Hepatocyte (in vitro differentiated cells): ENCODE measurements around the gene PGM1. TPM values are rescaled to one million over a fixed set of nuclear protein-coding genes. Genes with fewer than 3 reads are reported as not detected.

Source experiments
- DNase-seq: peaks from one replicate; pipeline ENCODE4 v3.0.0-alpha.2; 2016; ENCODE audit warnings: low spot score
- H2AFZ ChIP-seq: fragments of 200-600 bp; sonication (generic); 2 replicates; pipeline ENCODE4 v1.6.0; 2016; ENCODE audit warnings: antibody characterized with exemption, mild to moderate bottlenecking
- H3K27ac ChIP-seq: fragments of 200-600 bp; sonication (generic); 2 replicates; pipeline ENCODE4 v1.5.1; 2016; ENCODE audit warnings: mild to moderate bottlenecking
- H3K27me3 ChIP-seq: fragments of 200-600 bp; sonication (generic); 2 replicates; pipeline ENCODE4 v1.6.1; 2016
- H3K36me3 ChIP-seq: fragments of 200-600 bp; sonication (generic); replicated peaks from 2 replicates; pipeline ENCODE4 v1.5.1; 2016; ENCODE audit warnings: low read depth; ENCODE audit not compliant: insufficient read depth
- H3K4me1 ChIP-seq: fragments of 200-600 bp; sonication (generic); 2 replicates; pipeline ENCODE4 v1.5.1; 2016; ENCODE audit warnings: mild to moderate bottlenecking, moderate library complexity; ENCODE audit not compliant: insufficient read depth
- H3K4me2 ChIP-seq: fragments of 200-600 bp; sonication (generic); 2 replicates; pipeline ENCODE4 v1.6.0; 2016
- H3K4me3 ChIP-seq: fragments of 200-600 bp; sonication (generic); 2 replicates; pipeline ENCODE4 v1.5.1; 2016; ENCODE audit warnings: mild to moderate bottlenecking
- H3K79me2 ChIP-seq: fragments of 200-600 bp; sonication (generic); 2 replicates; pipeline ENCODE4 v1.6.0; 2017; ENCODE audit warnings: mild to moderate bottlenecking
- H3K9me2 ChIP-seq: fragments of 200-600 bp; sonication (generic); replicated peaks from 2 replicates; pipeline ENCODE4 v1.6.0; 2017; ENCODE audit warnings: mild to moderate bottlenecking; ENCODE audit not compliant: insufficient read depth
- H3K9me3 ChIP-seq: fragments of 200-600 bp; sonication (generic); 2 replicates; pipeline ENCODE4 v1.5.1; 2016; ENCODE audit warnings: low read depth, mild to moderate bottlenecking
- H4K20me1 ChIP-seq: fragments of 200-600 bp; sonication (generic); 2 replicates; pipeline ENCODE4 v1.6.0; 2016; ENCODE audit warnings: mild to moderate bottlenecking; ENCODE audit not compliant: insufficient read depth, poor library complexity, severe bottlenecking
- CTCF ChIP-seq: fragments of 200-600 bp; sonication (generic); IDR thresholded peaks from 2 replicates; pipeline ENCODE4 v1.5.1; 2016; ENCODE audit warnings: antibody characterized with exemption, mild to moderate bottlenecking; ENCODE audit not compliant: poor library complexity
- EZH2 ChIP-seq: fragments of 200-600 bp; sonication (generic); IDR thresholded peaks from 2 replicates; pipeline ENCODE4 v1.6.1; 2016; ENCODE audit warnings: antibody characterized with exemption, mild to moderate bottlenecking, borderline replicate concordance
- EZH2phosphoT487 ChIP-seq: fragments of 200-600 bp; sonication (generic); IDR thresholded peaks from one replicate; pipeline ENCODE4 v1.6.1; 2018; ENCODE audit warnings: antibody characterized with exemption, mild to moderate bottlenecking, low read depth, moderate library complexity; ENCODE audit not compliant: unreplicated experiment, severe bottlenecking
- WGBS: methylation state at CpG from one replicate; pipeline ENCODE4 v1.1.6; 2016; ENCODE audit warnings: low lambda C conversion rate; ENCODE audit errors: missing lambda C conversion rate; 5-methylcytosine and 5-hydroxymethylcytosine counted together
- polyA plus RNA-seq: library from polyadenylated mRNA; unstranded; fragments of >200 nt; fragmentation: Nextera tagmentation; extraction: Ambion mirVana; gene quantifications from 2 replicates; pipeline ENCODE4 v1.2.1, GENCODE V29; 2016
- total RNA-seq: library from RNA; depleted of rRNA; stranded (reverse); fragments of >200 nt; gene quantifications from 2 replicates; pipeline ENCODE4 v1.2.3, GENCODE V29; 2014

PGM1 gene
- total and polyA plus RNA-seq, 2 experiments from 2014 or later, result 85.0 to 88.9 TPM

GRCh38 chr1:63548303-63548702 is 44.9 kb upstream of the PGM1 start:
- no peaks in the 10 kb centered on the region for H3K27me3 ChIP-seq
- TF ChIP-seq EZH2phosphoT487 (no peak), EZH2 (no peak), CTCF (no peak)
- no peaks in the 10 kb centered on the region for H3K79me2 ChIP-seq
- no peak overlapping the region for H2AFZ ChIP-seq
- H3K36me3 ChIP-seq, result no peaks in the 10 kb centered on the region
- no peak for DNase-seq
- H4K20me1 ChIP-seq, result no peaks in the 10 kb centered on the region
- H3K4me2 ChIP-seq, result no peak overlapping the region
- 83% methylated on average over 2 of the region's 2 CpGs for WGBS
- H3K9me3 ChIP-seq, result no peaks in the 10 kb centered on the region
- H3K27ac ChIP-seq, result no peak overlapping the region
- no peaks in the 10 kb centered on the region for H3K9me2 ChIP-seq
- H3K4me1 ChIP-seq, result no peaks in the 10 kb centered on the region
- no peak overlapping the region for H3K4me3 ChIP-seq

- Histone ChIP-seq H3K27me3 (no peaks in the 10 kb centered on the region), H4K20me1 (no peaks in the 10 kb centered on the region), H2AFZ (no peak overlapping the region), H3K79me2 (no peaks in the 10 kb centered on the region), H3K9me3 (no peaks in the 10 kb centered on the region), H3K4me1 (no peaks in the 10 kb centered on the region), H3K4me3 (no peak overlapping the region), H3K4me2 (no peak overlapping the region), H3K36me3 (no peaks in the 10 kb centered on the region), H3K9me2 (no peaks in the 10 kb centered on the region), H3K27ac (no peak overlapping the region)
- WGBS, result 97% methylated on average over 13 of the region's 13 CpGs
- TF ChIP-seq EZH2phosphoT487 (no peak), CTCF (no peak), EZH2 (no peak)
- DNase-seq, result no peak
These were observed 44.3 kb upstream of the PGM1 start for GRCh38 chr1:63548877-63549276.

- TF ChIP-seq EZH2 (no peak), CTCF (no peak), EZH2phosphoT487 (no peak)
- H2AFZ ChIP-seq, result no peak overlapping the region
- no peak overlapping the region for H3K27ac ChIP-seq
- no peak overlapping the region for H3K4me2 ChIP-seq
- no peaks in the 10 kb centered on the region for H4K20me1 ChIP-seq
- no peaks in the 10 kb centered on the region for H3K79me2 ChIP-seq
- no peaks in the 10 kb centered on the region for H3K9me2 ChIP-seq
- H3K4me1 ChIP-seq, result no peaks in the 10 kb centered on the region
- no peaks in the 10 kb centered on the region for H3K9me3 ChIP-seq
- H3K36me3 ChIP-seq, result no peaks in the 10 kb centered on the region
- DNase-seq, result no peak
- no peaks in the 10 kb centered on the region for H3K27me3 ChIP-seq
- H3K4me3 ChIP-seq, result no peak overlapping the region
These were observed 37.7 kb upstream of the PGM1 start for GRCh38 chr1:63555480-63555879.

GRCh38 chr1:63557365-63557987 is 35.7 kb upstream of the PGM1 start:
- peak overlapping the region; percentile 38 for H2AFZ ChIP-seq
- no peaks in the 10 kb centered on the region for H3K4me1 ChIP-seq
- TF ChIP-seq EZH2 (no peak), EZH2phosphoT487 (no peak), CTCF (peak; percentile 64)
- no peak overlapping the region for H3K4me3 ChIP-seq
- peak; percentile 55 for DNase-seq
- H3K36me3 ChIP-seq, result no peaks in the 10 kb centered on the region
- H3K9me3 ChIP-seq, result no peaks in the 10 kb centered on the region
- H4K20me1 ChIP-seq, result no peaks in the 10 kb centered on the region
- no peaks in the 10 kb centered on the region for H3K79me2 ChIP-seq
- no peak overlapping the region for H3K27ac ChIP-seq
- 57% methylated on average over 6 of the region's 6 CpGs for WGBS
- H3K4me2 ChIP-seq, result no peak overlapping the region
- no peaks in the 10 kb centered on the region for H3K27me3 ChIP-seq
- H3K9me2 ChIP-seq, result no peaks in the 10 kb centered on the region
